ENCODE measurements around the gene DSC1. TPM values are rescaled to one million over a fixed set of nuclear protein-coding genes. Genes with fewer than 3 reads are reported as not detected.

Gene DSC1
- total and polyA plus RNA-seq, 10 of the 15 experiments (the other 5 are each of a cell fraction or from before 2014, with no cell fraction given), result 0.24 to 0.84 (median 0.44) TPM; not detected in 1

- Histone ChIP-seq H3K79me2 (ENCODE audit: control insufficient read depth, insufficient read depth, low read length) (no peaks in the 10 kb centered on the region), H3K36me3 (ENCODE audit: control insufficient read depth in 2 of 2, insufficient read depth in 2 of 2, low read length in 1 of 2) (no peaks in the 10 kb centered on the region), H3K9me3 (replicated peaks; ENCODE audit: control insufficient read depth, insufficient read depth, low read length) (no peaks in the 10 kb centered on the region), H3K27ac (ENCODE audit: control insufficient read depth, insufficient read depth) (no peak overlapping the region), H3K27me3 (replicated peaks in 1 of 2; ENCODE audit: control insufficient read depth in 2 of 2, insufficient read depth in 2 of 2, low read length in 1 of 2) (no peaks in the 10 kb centered on the region), H2AFZ (ENCODE audit: control insufficient read depth, low read depth, low read length) (peak overlapping the region; percentile 71), H3K9ac (ENCODE audit: control insufficient read depth, insufficient read depth, low read length) (no peak overlapping the region), H3K4me2 (ENCODE audit: control insufficient read depth, insufficient read depth) (peak overlapping the region; percentile 61), H3K4me1 (ENCODE audit: control insufficient read depth, insufficient read depth, low read length) (peaks cover 8% of the 10 kb centered on the region), H3K4me3 (no peak overlapping the region), H4K20me1 (ENCODE audit: control insufficient read depth, insufficient read depth) (no peaks in the 10 kb centered on the region)
- POLR2A ChIA-PET, result interaction anchor here (1.7 kb wide), 1 partner anchor 35 kb away, joined by 4 read pairs; no protein-coding TSS in a partner anchor
- ATAC-seq (peak; percentile 100), FAIRE-seq (peak; percentile 83), DNase-seq (ENCODE audit: low read depth, low spot score) (peak; percentile 47)
- 34% methylated on average over 11 of the region's 11 CpGs for WGBS (ENCODE audit: insufficient coverage, insufficient replicate concordance, low lambda C conversion rate, missing lambda C conversion rate)
- CTCF ChIA-PET, result interaction anchor here (2.1 kb wide), 1 partner anchor 62 kb away, joined by 6 read pairs; no protein-coding TSS in a partner anchor
- intact Hi-C loops (cut with micrococcal nuclease; ENCODE audit: unreplicated experiment) (no loop called here), in situ Hi-C loops (cut with MboI) (no loop called here)
- BruUV-seq (replicated peaks), result no TSS peak
- SMC1A ChIA-PET (ENCODE audit: uncharacterized antibody, unreplicated experiment), result interaction anchor here (0.6 to 2.0 kb wide), 6 partner anchors 23 to 70 kb away, joined by 3 to 7 read pairs (median 3); no protein-coding TSS in a partner anchor
- RAD21 ChIA-PET (ENCODE audit: unreplicated experiment), result interaction anchor here (0.5 to 1.4 kb wide), 6 partner anchors 26 to 218 kb away, joined by 3 to 6 read pairs (median 3); no protein-coding TSS in a partner anchor
- TF ChIP-seq CREB1 (IDR thresholded peaks at IDR 0.05; ENCODE audit: low read depth) (peak; percentile 27; the same call in 1 of the 2 replicates), DPF2 (IDR thresholded peaks at IDR 0.05) (0 out of 2 replicates have a peak, but pooled peaks have one; percentile 43), MTA2 (IDR thresholded peaks at IDR 0.05; ENCODE audit: low read depth) (peak; percentile 39; the same call in 1 of the 2 replicates), NFIC (IDR thresholded peaks at IDR 0.05; ENCODE audit: low read depth, low read length) (peak; percentile 59; the same call in 1 of the 2 replicates), BCL11A (IDR thresholded peaks at IDR 0.05; ENCODE audit: low read depth, low read length) (peak; percentile 55; the same call in 1 of the 2 replicates), JUNB (IDR thresholded peaks at IDR 0.05) (peak; percentile 69), TCF12 (IDR thresholded peaks at IDR 0.05; ENCODE audit: low read depth, low read length) (0 out of 2 replicates have a peak, but pooled peaks have one; percentile 22), CREM (IDR thresholded peaks at IDR 0.05; ENCODE audit: low read depth) (peak; percentile 40), PAX5 (IDR thresholded peaks at IDR 0.05; ENCODE audit: borderline replicate concordance, low read depth, low read length) (peak; percentile 83), ETV6 (conservative IDR thresholded peaks at IDR 0.05 in 1 of 2, IDR thresholded peaks at IDR 0.05 in 1 of 2; ENCODE audit: borderline replicate concordance in 1 of 2, low read depth in 1 of 2) (peak in 1 of 2 experiments; percentile 72; a peak in 1 of 4 replicates), BRCA1 (IDR thresholded peaks at IDR 0.05; ENCODE audit: low read depth, low read length) (no peak), CBX3 (IDR thresholded peaks at IDR 0.05; ENCODE audit: borderline replicate concordance, low read depth) (no peak), MEF2A (IDR thresholded peaks at IDR 0.05; ENCODE audit: insufficient read depth, low read depth, low read length) (no peak), IRF4 (IDR thresholded peaks at IDR 0.05; ENCODE audit: low read depth, low read length) (peak; percentile 63; the same call in 1 of the 2 replicates), RAD21 (IDR thresholded peaks at IDR 0.05; ENCODE audit: insufficient read depth, low read depth, low read length) (peak; percentile 69), GABPA (IDR thresholded peaks at IDR 0.05; ENCODE audit: low read depth) (no peak), EGR1 (IDR thresholded peaks at IDR 0.05; ENCODE audit: borderline replicate concordance in 1 of 2, low read depth in 2 of 2, low read length in 2 of 2) (0 out of 3 replicates have a peak, but pooled peaks of 1 of the 2 experiments have one; percentile 9), EED (IDR thresholded peaks at IDR 0.05; ENCODE audit: low read depth) (peak; percentile 66), TCF7 (IDR thresholded peaks at IDR 0.05; ENCODE audit: borderline replicate concordance) (no peak), RUNX3 (IDR thresholded peaks at IDR 0.05; ENCODE audit: low read length) (peak; percentile 74), NRF1 (conservative IDR thresholded peaks at IDR 0.05; ENCODE audit: low read depth, low read length) (no peak), IKZF2 (IDR thresholded peaks at IDR 0.05) (peak; percentile 28 to 40; a peak in 3 of 4 replicates), CTCF (IDR thresholded peaks at IDR 0.05 in 2 of 3, conservative IDR thresholded peaks at IDR 0.05 in 1 of 3; ENCODE audit: control insufficient read depth in 2 of 3, extremely low read depth in 1 of 3, insufficient read depth in 1 of 3, low read depth in 3 of 3, low read length in 3 of 3) (peak; percentile 33 to 50 (median 40); a peak in 5 of 6 replicates), IKZF1 (conservative IDR thresholded peaks at IDR 0.05) (peak; percentile 44; the same call in 1 of the 2 replicates), PAX8 (IDR thresholded peaks at IDR 0.05) (0 out of 2 replicates have a peak, but pooled peaks have one; percentile 58)
These were observed 44.2 kb upstream of the DSC1 start for GRCh38 chr18:31206787-31207381.
